HepG2 (cell line): ENCODE data around the gene SP8. TPM values are rescaled to one million over a fixed set of nuclear protein-coding genes. Genes with fewer than 3 reads are reported as not detected.

Source experiments
- ATAC-seq: fragments of 200-7000 bp; cut with Tn5 transposase; 3 replicates; pipeline ENCODE4 v1.9.1; 2020; ENCODE audit warnings: mild to moderate bottlenecking, moderate library complexity
- BruUV-seq: library from RNA; stranded (reverse); fragments of 400-500 nt; replicated peaks from 2 replicates; lab custom pipeline; 2021; lab: Mats Ljungman, UMichigan
- CTCF ChIA-PET: fragments of 300-600 bp; formaldehyde crosslinking; extraction: SDS; loops from one replicate; lab custom pipeline; 2021; ENCODE audit warnings: low total read pairs, inconsistent platforms, low intra/inter-chr PET ratio; lab: Yijun Ruan, JAX
- POLR2A ChIA-PET: fragments of 350-600 bp; sonication (Branson Sonifier 250); formaldehyde crosslinking; loops from one replicate; lab custom pipeline; 2020; ENCODE audit warnings: antibody characterized with exemption, inconsistent platforms; lab: Yijun Ruan, JAX
- DNase-seq: peaks from one replicate; pipeline ENCODE4 v3.0.0-alpha.2; 2015; ENCODE audit warnings: low spot score
- FAIRE-seq: peaks from 3 replicates; lab custom pipeline; 2011; peaks lifted over from hg19 to GRCh38; lab: Jason Lieb, UNC
- H2AFZ ChIP-seq: one replicate; pipeline ENCODE4 v1.6.1; 2011; ENCODE audit warnings: low read length, inconsistent platforms
- H3K27ac ChIP-seq: fragments of 300-600 bp; 3 replicates; pipeline ENCODE4 v1.8.0; 2011; ENCODE audit warnings: mixed run types, mild to moderate bottlenecking, mixed read lengths, low read length, inconsistent platforms; ENCODE audit not compliant: insufficient read depth; ENCODE audit errors: extremely low read length
- H3K27me3 ChIP-seq, 2 experiments: fragments of 200-600 bp in 1 of 2; 2 replicates in 1 of 2; 3 replicates in 1 of 2; pipeline versions ENCODE4 v1.6.0 to v1.8.0; 2011; ENCODE audit warnings: low read length in 2 of 2, mild to moderate bottlenecking in 2 of 2, moderate library complexity in 2 of 2, inconsistent platforms in 1 of 2; ENCODE audit not compliant: insufficient read depth in 2 of 2, control insufficient read depth in 1 of 2
- H3K36me3 ChIP-seq, 2 experiments: fragments of 200-600 bp in 1 of 2; replicated peaks in 1 of 2; 2 replicates in 1 of 2; 3 replicates in 1 of 2; pipeline versions ENCODE4 v1.5.1 to v1.8.0; 2011; ENCODE audit warnings: low read length in 2 of 2, inconsistent platforms in 1 of 2; ENCODE audit not compliant: insufficient read depth in 2 of 2, control insufficient read depth in 1 of 2
- H3K4me1 ChIP-seq: 2 replicates; pipeline ENCODE4 v1.5.1; 2012; ENCODE audit warnings: low read length, inconsistent platforms; ENCODE audit not compliant: insufficient read depth
- H3K4me2 ChIP-seq: 2 replicates; pipeline ENCODE4 v1.6.0; 2011; ENCODE audit warnings: low read depth, low read length, inconsistent platforms
- H3K4me3 ChIP-seq, 3 experiments: fragments of 200-600 bp in 1 of 3; sonication (generic), shearing (Covaris generic) in 1 of 3; replicated peaks in 1 of 3; 2 replicates each; pipeline ENCODE4 v1.5.1; 2011 to 2016; ENCODE audit warnings: low read length in 3 of 3, inconsistent platforms in 2 of 3, low read depth in 2 of 3, mild to moderate bottlenecking in 2 of 3, control low read depth in 1 of 3, mixed read lengths in 1 of 3; ENCODE audit not compliant: insufficient read depth in 1 of 3
- H3K79me2 ChIP-seq: one replicate; pipeline ENCODE4 v1.6.1; 2011; ENCODE audit warnings: low read length, inconsistent platforms; ENCODE audit not compliant: insufficient read depth
- H3K9ac ChIP-seq: 2 replicates; pipeline ENCODE4 v1.6.0; 2011; ENCODE audit warnings: mild to moderate bottlenecking, low read depth, low read length, inconsistent platforms; ENCODE audit not compliant: insufficient read depth
- H3K9me3 ChIP-seq: 2 replicates; pipeline ENCODE4 v1.5.1; 2012; ENCODE audit warnings: mild to moderate bottlenecking, low read length
- H4K20me1 ChIP-seq: 2 replicates; pipeline ENCODE4 v1.6.0; 2011; ENCODE audit warnings: inconsistent platforms, mild to moderate bottlenecking, low read length, moderate library complexity; ENCODE audit not compliant: insufficient read depth
- FIP1L1 ChIP-seq: fragments of 200-400 bp; formaldehyde crosslinking; IDR thresholded peaks from 2 replicates; pipeline ENCODE4 v1.6.1; 2018; ENCODE audit warnings: low read depth, mild to moderate bottlenecking, low read length, moderate library complexity, borderline replicate concordance; ENCODE audit not compliant: insufficient read depth
- HOXA3 ChIP-seq: sonication (generic); formaldehyde crosslinking; IDR thresholded peaks from 2 replicates; pipeline ENCODE4 v1.5.0; 2020; ENCODE audit warnings: missing genetic modification reagents
- KDM5B ChIP-seq: sonication (generic); formaldehyde crosslinking; IDR thresholded peaks from 2 replicates; pipeline ENCODE4 v1.4.0; 2020; ENCODE audit warnings: missing genetic modification reagents, mild to moderate bottlenecking, borderline replicate concordance
- NKX3-1 ChIP-seq: sonication (generic); formaldehyde crosslinking; IDR thresholded peaks from 2 replicates; pipeline ENCODE4 v1.5.0; 2020; ENCODE audit warnings: missing genetic modification reagents
- PHB2 ChIP-seq: fragments of 450-650 bp; IDR thresholded peaks from 2 replicates; pipeline ENCODE4 v1.6.1; 2018; ENCODE audit not compliant: partially characterized antibody
- RFX5 ChIP-seq: IDR thresholded peaks from 2 replicates; pipeline ENCODE4 v1.6.1; 2011; ENCODE audit warnings: low read depth, low read length, improper control_type of control experiment
- SMAD1 ChIP-seq: sonication (generic); formaldehyde crosslinking; IDR thresholded peaks from 2 replicates; pipeline ENCODE4 v1.4.0; 2020; ENCODE audit warnings: missing genetic modification reagents, low read depth, mild to moderate bottlenecking, borderline replicate concordance
- TCF7 ChIP-seq: sonication (generic); IDR thresholded peaks from 2 replicates; pipeline ENCODE4 v1.6.1; 2016; ENCODE audit warnings: antibody characterized with exemption, low read depth
- TMF1 ChIP-seq: sonication (generic); formaldehyde crosslinking; IDR thresholded peaks from 2 replicates; pipeline ENCODE4 v1.8.1; 2022; ENCODE audit warnings: low read depth, missing genetic modification reagents
- ZNF766 ChIP-seq: sonication (generic); formaldehyde crosslinking; IDR thresholded peaks from 2 replicates; pipeline ENCODE4 v1.5.0; 2020; ENCODE audit warnings: missing genetic modification reagents, borderline replicate concordance
- ZNF772 ChIP-seq: sonication (generic); formaldehyde crosslinking; IDR thresholded peaks from 2 replicates; pipeline ENCODE4 v1.5.0; 2020; ENCODE audit warnings: mild to moderate bottlenecking, missing genetic modification reagents
- ZNF878 ChIP-seq: sonication (generic); formaldehyde crosslinking; IDR thresholded peaks from 2 replicates; pipeline ENCODE4 v1.8.1; 2023; ENCODE audit warnings: mild to moderate bottlenecking, missing genetic modification reagents, moderate library complexity
- ZSCAN12 ChIP-seq: sonication (generic); formaldehyde crosslinking; IDR thresholded peaks from 2 replicates; pipeline ENCODE4 v1.9.0; 2021; ENCODE audit warnings: mild to moderate bottlenecking, missing genetic modification reagents
- WGBS: methylation state at CpG from one replicate; pipeline ENCODE4 v1.1.6; 2017; ENCODE audit warnings: low lambda C conversion rate; 5-methylcytosine and 5-hydroxymethylcytosine counted together
- in situ Hi-C: cut with HindIII; loops from 2 replicates; pipeline ENCODE4 v1.10.0; 2017; ENCODE audit warnings: low pct_unique_long_range_greater_than_20kb; ENCODE audit not compliant: extremely low pct_ligation_motif_present
- intact Hi-C: fragments of 100-400 bp; cut with micrococcal nuclease; formaldehyde crosslinking; loops from one replicate; pipeline ENCODE4 v1.10.0; 2022; ENCODE audit not compliant: unreplicated experiment
- polyA plus RNA-seq, 8 experiments: library from polyadenylated mRNA; depleted of rRNA in 3 of 8; stranded (reverse) in 7 of 8; unstranded in 1 of 8; fragments of >200 nt; fragmentation: Illumina TruSeq in 4 of 8; extraction: Trizol in 4 of 8; gene quantifications; 2 replicates each; pipeline versions ENCODE4 v1.2.1 to v1.2.3, GENCODE V29; 2011 to 2016; ENCODE audit warnings: low read depth in 4 of 8, missing spikeins in 1 of 8, mixed read lengths in 1 of 8; ENCODE audit not compliant: insufficient read depth in 1 of 8
- total RNA-seq, 5 experiments: library from RNA; depleted of rRNA; stranded (reverse); fragments of >200 nt; fragmentation: Illumina TruSeq; extraction: Trizol; gene quantifications; 2 replicates each; pipeline ENCODE4 v1.2.3, GENCODE V29; 2016; ENCODE audit warnings: low read depth in 1 of 5
- TF ChIP-seq, protein P1 (sequence below): sonication (generic); formaldehyde crosslinking; IDR thresholded peaks from 2 replicates; pipeline ENCODE4 v1.8.1; 2023; ENCODE audit warnings: missing genetic modification reagents, inconsistent platforms, borderline replicate concordance
- TF ChIP-seq, protein P2 (sequence below): sonication (generic); formaldehyde crosslinking; IDR thresholded peaks from 2 replicates; pipeline ENCODE4 v1.4.0; 2020; ENCODE audit warnings: mild to moderate bottlenecking, missing genetic modification reagents
- TF ChIP-seq, protein P3 (sequence below): IDR thresholded peaks from 2 replicates; pipeline ENCODE4 v1.6.1; 2016; ENCODE audit warnings: missing compliant biosample characterization, missing genetic modification reagents, borderline replicate concordance

SP8 gene
- total and polyA plus RNA-seq, 2 of the 13 experiments (the other 11 are each of a cell fraction or from before 2014, with no cell fraction given) = not detected

DNA sequence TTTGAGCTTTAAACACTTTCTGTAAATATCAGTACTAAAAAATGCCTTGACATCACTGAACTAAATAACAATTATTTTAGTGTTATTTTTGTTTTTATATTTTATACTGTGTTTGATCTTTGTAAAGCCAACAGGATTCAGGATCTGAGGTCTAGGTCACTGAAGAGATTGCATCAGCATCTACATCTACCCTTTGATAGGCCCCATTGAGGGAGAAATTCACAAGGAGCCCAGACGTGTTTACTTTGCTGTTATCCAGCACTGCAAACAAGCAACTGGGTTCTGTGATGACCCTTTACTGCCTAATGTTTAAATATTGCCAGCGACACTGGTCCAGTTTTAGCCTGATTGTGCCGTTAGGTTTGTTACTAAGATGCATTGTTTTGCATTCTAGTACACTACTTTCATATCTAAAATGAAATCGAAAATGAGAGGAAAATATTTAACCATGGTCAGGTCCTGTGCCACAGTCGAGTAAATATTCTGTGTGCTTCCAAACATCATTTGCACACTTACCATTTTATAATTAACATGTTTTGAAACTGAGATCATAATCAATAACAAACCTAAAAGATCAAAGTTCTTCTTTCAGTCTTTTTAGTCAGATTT is 48.7 kb downstream of the SP8 start (continued):
- no peak for TF ChIP-seq KDM5B (CRISPR knock-in tag)
- TF ChIP-seq TCF7 = peak; percentile 74; the same call in 1 of the 2 replicates
- no peak for TF ChIP-seq PHB2
- TF ChIP-seq ZNF878 (CRISPR knock-in tag) = peak; percentile 50; the same call in 1 of the 2 replicates

DNA sequence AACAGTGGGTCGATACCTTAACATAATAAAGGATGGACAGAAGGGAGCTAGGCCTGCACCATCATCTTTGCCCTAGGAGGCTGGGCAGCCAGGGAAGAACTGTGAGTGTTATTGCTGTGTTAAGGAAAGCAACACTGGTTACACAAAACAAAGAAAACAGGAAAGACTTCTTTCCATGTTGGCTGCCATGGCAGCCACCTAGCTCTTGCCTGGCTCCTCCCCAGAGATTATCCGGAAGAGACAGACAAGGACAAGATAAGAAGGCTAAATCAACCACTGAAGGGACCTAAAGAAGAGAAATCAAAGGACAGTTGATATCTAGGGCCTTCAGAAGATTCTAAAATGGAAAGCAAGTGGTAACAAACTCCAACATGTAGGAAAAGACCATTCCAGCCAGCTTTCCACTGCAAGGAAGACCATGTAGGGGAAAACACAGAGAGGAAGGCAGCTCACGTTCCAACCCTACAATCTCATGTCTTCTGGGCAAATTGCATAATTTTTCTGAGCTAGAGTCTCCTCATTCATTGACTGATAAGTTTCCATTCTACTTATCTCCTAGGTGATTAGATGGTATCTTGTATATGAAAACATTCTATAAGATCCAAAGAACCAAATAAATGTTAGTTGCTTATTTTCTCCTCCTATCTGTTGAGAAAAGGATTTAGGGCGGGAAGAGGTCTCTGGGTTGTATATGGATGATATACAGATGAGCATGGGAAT is 51.2 kb downstream of the SP8 start:
- POLR2A ChIA-PET = no interaction called here
- intact Hi-C loops (no loop called here), in situ Hi-C loops (no loop called here)
- H3K4me3 ChIP-seq = no peak overlapping the region
- no TSS peak for BruUV-seq
- no peaks in the 10 kb centered on the region for H3K36me3 ChIP-seq
- no peaks in the 10 kb centered on the region for H3K27me3 ChIP-seq
- no peak overlapping the region for H3K9ac ChIP-seq
- peaks cover 23% of the 10 kb centered on the region for H3K4me1 ChIP-seq
- ATAC-seq (no peak), DNase-seq (no peak), FAIRE-seq (no peak)
- no peaks in the 10 kb centered on the region for H4K20me1 ChIP-seq
- 66% methylated on average over 4 of the region's 4 CpGs for WGBS
- no peak overlapping the region for H3K4me2 ChIP-seq
- H2AFZ ChIP-seq = no peak overlapping the region
- H3K9me3 ChIP-seq = no peaks in the 10 kb centered on the region
- no peak overlapping the region for H3K27ac ChIP-seq
- H3K79me2 ChIP-seq = no peaks in the 10 kb centered on the region
- CTCF ChIA-PET = no interaction called here
- no peak for TF ChIP-seq ZSCAN12 (CRISPR knock-in tag)
- TF ChIP-seq TMF1 (CRISPR knock-in tag) = no peak
- TF ChIP-seq, protein P1, sequence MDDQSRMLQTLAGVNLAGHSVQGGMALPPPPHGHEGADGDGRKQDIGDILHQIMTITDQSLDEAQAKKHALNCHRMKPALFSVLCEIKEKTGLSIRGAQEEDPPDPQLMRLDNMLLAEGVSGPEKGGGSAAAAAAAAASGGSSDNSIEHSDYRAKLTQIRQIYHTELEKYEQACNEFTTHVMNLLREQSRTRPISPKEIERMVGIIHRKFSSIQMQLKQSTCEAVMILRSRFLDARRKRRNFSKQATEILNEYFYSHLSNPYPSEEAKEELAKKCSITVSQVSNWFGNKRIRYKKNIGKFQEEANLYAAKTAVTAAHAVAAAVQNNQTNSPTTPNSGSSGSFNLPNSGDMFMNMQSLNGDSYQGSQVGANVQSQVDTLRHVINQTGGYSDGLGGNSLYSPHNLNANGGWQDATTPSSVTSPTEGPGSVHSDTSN = no peak
- TF ChIP-seq FIP1L1 = no peak
- TF ChIP-seq HOXA3 (CRISPR knock-in tag) = no peak
- TF ChIP-seq, protein P2, sequence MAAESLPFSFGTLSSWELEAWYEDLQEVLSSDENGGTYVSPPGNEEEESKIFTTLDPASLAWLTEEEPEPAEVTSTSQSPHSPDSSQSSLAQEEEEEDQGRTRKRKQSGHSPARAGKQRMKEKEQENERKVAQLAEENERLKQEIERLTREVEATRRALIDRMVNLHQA (CRISPR knock-in tag) = no peak
- TF ChIP-seq SMAD1 = no peak
- no peak for TF ChIP-seq ZNF766 (CRISPR knock-in tag)
- no peak for TF ChIP-seq ZNF772 (CRISPR knock-in tag)
- no peak for TF ChIP-seq RFX5
- TF ChIP-seq, protein P3, sequence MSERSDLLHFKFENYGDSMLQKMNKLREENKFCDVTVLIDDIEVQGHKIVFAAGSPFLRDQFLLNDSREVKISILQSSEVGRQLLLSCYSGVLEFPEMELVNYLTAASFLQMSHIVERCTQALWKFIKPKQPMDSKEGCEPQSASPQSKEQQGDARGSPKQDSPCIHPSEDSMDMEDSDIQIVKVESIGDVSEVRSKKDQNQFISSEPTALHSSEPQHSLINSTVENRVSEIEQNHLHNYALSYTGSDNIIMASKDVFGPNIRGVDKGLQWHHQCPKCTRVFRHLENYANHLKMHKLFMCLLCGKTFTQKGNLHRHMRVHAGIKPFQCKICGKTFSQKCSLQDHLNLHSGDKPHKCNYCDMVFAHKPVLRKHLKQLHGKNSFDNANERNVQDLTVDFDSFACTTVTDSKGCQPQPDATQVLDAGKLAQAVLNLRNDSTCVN = no peak
- no peak for TF ChIP-seq NKX3-1
